Epithelial cell of esophagus (primary cell): ENCODE results near the gene HTT.

Experiments
- DNase-seq: peaks from one replicate; pipeline ENCODE4 v3.0.0; 2010; ENCODE audit warnings: low read depth
- H3K4me3 ChIP-seq: 2 replicates; pipeline ENCODE4 v1.5.1; 2011; ENCODE audit warnings: mild to moderate bottlenecking, low read length, control low read depth
- TF ChIP-seq, protein P1 (sequence below): IDR thresholded peaks from 2 replicates; pipeline ENCODE4 v1.5.1; 2011; ENCODE audit warnings: low read depth, mild to moderate bottlenecking, low read length, control low read depth, inconsistent platforms; ENCODE audit not compliant: insufficient read depth; ENCODE audit errors: missing control alignments

HTT gene

DNA sequence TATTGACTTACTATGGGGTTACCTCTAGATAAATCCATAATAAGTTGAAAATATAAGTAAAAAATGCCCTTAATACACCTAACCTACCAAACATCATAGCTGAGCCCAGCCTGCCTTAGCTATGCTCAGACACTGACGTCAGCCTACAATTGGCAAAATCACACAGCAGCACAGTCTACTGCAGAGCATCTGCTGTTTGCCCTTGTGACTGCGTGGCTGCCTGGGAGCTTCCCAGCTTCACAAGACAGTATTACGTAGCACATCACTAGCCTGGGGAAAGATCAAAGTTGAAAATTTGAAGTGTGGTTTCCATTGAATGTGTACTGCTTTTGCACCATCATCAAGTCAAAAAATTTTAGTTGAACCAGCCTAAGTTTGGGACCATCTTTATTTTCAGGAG is 8.9 kb upstream of the HTT start:
- no peak overlapping the region for H3K4me3 ChIP-seq
- TF ChIP-seq, protein P1, sequence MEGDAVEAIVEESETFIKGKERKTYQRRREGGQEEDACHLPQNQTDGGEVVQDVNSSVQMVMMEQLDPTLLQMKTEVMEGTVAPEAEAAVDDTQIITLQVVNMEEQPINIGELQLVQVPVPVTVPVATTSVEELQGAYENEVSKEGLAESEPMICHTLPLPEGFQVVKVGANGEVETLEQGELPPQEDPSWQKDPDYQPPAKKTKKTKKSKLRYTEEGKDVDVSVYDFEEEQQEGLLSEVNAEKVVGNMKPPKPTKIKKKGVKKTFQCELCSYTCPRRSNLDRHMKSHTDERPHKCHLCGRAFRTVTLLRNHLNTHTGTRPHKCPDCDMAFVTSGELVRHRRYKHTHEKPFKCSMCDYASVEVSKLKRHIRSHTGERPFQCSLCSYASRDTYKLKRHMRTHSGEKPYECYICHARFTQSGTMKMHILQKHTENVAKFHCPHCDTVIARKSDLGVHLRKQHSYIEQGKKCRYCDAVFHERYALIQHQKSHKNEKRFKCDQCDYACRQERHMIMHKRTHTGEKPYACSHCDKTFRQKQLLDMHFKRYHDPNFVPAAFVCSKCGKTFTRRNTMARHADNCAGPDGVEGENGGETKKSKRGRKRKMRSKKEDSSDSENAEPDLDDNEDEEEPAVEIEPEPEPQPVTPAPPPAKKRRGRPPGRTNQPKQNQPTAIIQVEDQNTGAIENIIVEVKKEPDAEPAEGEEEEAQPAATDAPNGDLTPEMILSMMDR, result no peak
- DNase-seq, result no peak

DNA sequence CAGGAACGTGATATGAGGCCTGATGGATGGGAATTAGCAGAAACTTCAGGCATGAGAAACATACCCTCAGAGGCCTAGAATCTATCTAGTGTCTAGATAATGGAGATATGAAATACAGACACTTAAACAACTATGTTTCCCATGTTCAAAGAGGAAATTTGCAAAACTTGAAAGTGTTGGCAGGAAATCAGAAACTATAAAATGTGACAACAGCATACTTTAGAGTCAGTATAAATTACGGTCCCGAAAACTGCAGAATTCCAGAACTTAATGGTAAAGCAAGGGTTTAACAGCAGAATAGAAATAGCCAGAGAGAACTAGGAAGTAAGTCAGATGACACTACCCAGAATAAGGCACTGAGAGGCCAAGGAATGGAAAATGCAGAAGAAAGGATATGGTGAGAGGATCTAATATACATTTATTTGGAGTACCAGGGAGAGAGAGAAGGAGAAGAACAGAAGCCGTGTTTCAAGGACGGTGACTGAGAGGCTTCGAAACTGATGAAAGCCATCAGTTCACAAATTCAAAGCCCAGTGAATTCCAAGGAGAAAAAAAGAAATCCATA is 7.6 kb upstream of the HTT start:
- TF ChIP-seq, protein P1, result no peak
- DNase-seq, result no peak
- no peak overlapping the region for H3K4me3 ChIP-seq

GRCh38 chr4:3067473-3068001 is 6.9 kb upstream of the HTT start:
- DNase-seq, result no peak
- TF ChIP-seq, protein P1, result no peak
- no peak overlapping the region for H3K4me3 ChIP-seq

DNA sequence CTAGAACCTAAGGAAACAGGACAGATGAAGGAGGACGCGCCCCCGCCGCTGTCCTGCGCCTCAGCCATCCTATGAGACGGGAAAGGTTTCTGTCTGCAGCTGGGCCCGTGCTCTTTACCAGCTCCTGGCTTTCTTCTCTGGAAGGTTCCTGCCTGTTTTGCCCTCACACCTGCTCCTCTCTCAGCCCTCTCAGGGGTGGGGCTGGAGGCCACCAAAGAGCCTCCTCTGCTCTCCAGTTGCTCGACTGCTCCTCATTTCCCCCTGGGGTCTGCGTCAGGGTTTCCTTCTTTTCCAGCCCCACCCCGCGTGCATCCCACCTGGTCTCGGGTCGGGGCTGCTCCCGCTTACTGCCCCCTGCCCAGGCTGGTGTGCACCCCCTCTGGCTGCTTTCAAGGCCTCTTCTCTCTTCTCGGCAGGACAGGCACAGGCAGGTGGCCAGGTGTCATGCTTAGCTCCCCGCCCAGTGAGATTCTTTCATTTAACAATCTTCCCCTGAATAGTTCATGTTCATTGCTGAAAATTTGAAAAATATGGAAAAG is 4.8 kb upstream of the HTT start:
- TF ChIP-seq, protein P1, result no peak
- no peak for DNase-seq
- no peak overlapping the region for H3K4me3 ChIP-seq

DNA sequence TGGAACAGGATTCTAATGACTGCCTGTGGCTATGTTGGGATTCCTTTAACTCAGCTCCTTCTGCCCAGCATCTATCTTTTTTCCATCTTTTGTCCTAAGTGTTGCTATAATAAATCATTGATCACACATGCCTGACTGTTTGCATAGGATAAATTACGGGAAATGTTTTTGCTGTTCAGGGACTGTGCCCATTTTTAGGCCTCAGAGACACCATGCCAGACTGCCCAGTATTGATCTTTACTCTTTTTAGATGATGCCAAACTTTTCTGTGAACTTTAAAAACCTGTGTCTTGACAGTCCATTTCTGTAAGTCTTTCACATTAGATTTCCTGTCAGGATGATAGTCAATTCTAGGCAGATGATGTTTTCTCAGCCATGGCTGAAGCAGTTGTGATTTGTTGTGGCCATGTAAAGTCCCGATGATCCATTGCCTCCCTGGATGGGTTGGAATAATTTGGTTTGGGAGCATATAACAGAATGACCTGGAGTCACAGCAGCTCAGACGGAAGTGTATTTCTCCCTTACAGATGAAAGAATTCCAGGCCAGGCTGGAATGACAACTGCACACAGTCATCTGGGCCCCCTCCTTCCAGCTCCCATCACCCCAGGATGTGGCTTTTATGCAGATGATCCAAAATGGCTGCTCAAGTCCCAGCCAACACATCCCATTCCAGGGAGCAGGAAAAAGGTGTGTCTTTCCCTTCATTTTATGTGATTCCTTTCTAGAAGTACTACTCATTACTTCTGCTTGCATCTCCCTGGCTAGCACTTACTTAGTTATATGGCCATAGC is 3.6 kb upstream of the HTT start:
- DNase-seq, result no peak
- H3K4me3 ChIP-seq, result no peak overlapping the region
- TF ChIP-seq, protein P1, result no peak

DNA sequence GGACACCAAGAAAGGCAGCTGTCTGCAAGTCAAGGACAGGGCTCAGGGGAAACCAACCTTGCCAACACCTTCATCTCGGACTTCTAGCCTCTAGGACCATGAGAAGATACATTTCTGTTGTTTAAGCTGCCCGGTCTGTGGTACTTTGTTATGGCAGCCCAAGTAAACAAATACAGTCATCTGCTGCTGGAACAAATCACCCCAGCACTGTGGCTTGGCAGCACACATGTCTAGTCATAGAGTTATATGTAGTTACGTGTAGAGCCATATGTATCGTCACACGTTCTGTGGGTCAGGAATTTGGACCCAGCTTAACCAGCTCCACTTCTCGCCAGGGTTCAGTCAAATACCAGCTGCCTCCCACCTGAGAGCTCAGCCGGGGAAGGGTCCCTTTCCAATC is 2.7 kb upstream of the HTT start:
- TF ChIP-seq, protein P1, result no peak
- no peak for DNase-seq
- no peak overlapping the region for H3K4me3 ChIP-seq
